Activated naive CD8-positive, alpha-beta T cell treated with anti-CD3 and anti-CD28 coated beads, Interleukin-2, amount 50 U/mL, for 16 hours (primary cell): ENCODE measurements around the gene IER5.

Experiments
- DNase-seq: peaks from one replicate; pipeline ENCODE4 v3.0.0-alpha.2; 2020; ENCODE audit warnings: low read depth, low spot score

IER5 gene

GRCh38 chr1:181077576-181078242 lies 10.8 kb upstream of the IER5 start:
- DNase-seq: no peak

GRCh38 chr1:181079382-181079781 lies 9.1 kb upstream of the IER5 start:
- DNase-seq: no peak

- no peak for DNase-seq
Measured at GRCh38 chr1:181079920-181080319, 8.6 kb upstream of the IER5 start.

- DNase-seq: no peak
Measured at GRCh38 chr1:181080556-181080955, 7.9 kb upstream of the IER5 start.

- no peak for DNase-seq
Measured at GRCh38 chr1:181081395-181081794, 7.1 kb upstream of the IER5 start.

- DNase-seq: no peak
Measured at GRCh38 chr1:181083842-181084605, 4.5 kb upstream of the IER5 start.

- no peak for DNase-seq
Measured at GRCh38 chr1:181084606-181084969, 3.9 kb upstream of the IER5 start.

- no peak for DNase-seq
Measured at GRCh38 chr1:181086091-181086490, 2.4 kb upstream of the IER5 start.

- DNase-seq: no peak
Measured at GRCh38 chr1:181086926-181087325, 1.6 kb upstream of the IER5 start.

GRCh38 chr1:181087400-181087901 lies 1.0 kb upstream of the IER5 start:
- DNase-seq: no peak

- no peak for DNase-seq
Measured at GRCh38 chr1:181089017-181089675, 646 bp downstream of the IER5 start.

- peak; percentile 32 for DNase-seq
Measured at GRCh38 chr1:181089676-181090544, 1.4 kb downstream of the IER5 start.

GRCh38 chr1:181090641-181091126 lies 2.2 kb downstream of the IER5 start:
- no peak for DNase-seq

- DNase-seq: no peak
Measured at GRCh38 chr1:181091309-181092040, 3.0 kb downstream of the IER5 start.

GRCh38 chr1:181092056-181092455 lies 3.6 kb downstream of the IER5 start:
- DNase-seq: no peak

- no peak for DNase-seq
Measured at GRCh38 chr1:181092883-181093458, 4.5 kb downstream of the IER5 start.

- DNase-seq: no peak
Measured at GRCh38 chr1:181094416-181095212, 6.1 kb downstream of the IER5 start.

- no peak for DNase-seq
Measured at GRCh38 chr1:181095260-181095659, 6.8 kb downstream of the IER5 start.

- no peak for DNase-seq
Measured at GRCh38 chr1:181095763-181096184, 7.3 kb downstream of the IER5 start.

GRCh38 chr1:181097242-181097641 lies 8.7 kb downstream of the IER5 start:
- DNase-seq: no peak
